ENCODE results near the gene CDH4. TPM values are rescaled to one million over a fixed set of nuclear protein-coding genes. Genes with fewer than 3 reads are reported as not detected.

CDH4 gene
- total RNA-seq, 3 donors from 2014 or later (not counting 1 experiment from before 2014, with no cell fraction given), result 0.18 TPM; not detected in 2

GRCh38 chr20:61810066-61810737 lies 558.1 kb downstream of the CDH4 start:
- intact Hi-C loops (cut with micrococcal nuclease), result no loop called here
- Histone ChIP-seq H3K4me1 (ENCODE audit: control insufficient read depth, insufficient read depth, low read length) (no peaks in the 10 kb centered on the region), H3K9me3 (ENCODE audit: control insufficient read depth, insufficient read depth, low read length) (peaks cover 5% of the 10 kb centered on the region), H3K27me3 (ENCODE audit: control insufficient read depth, insufficient read depth, low read length) (no peaks in the 10 kb centered on the region), H3K4me3 (ENCODE audit: low read length) (no peak overlapping the region), H3K27ac (ENCODE audit: low read length) (no peak overlapping the region), H3K36me3 (ENCODE audit: control insufficient read depth, insufficient read depth, low read length) (no peaks in the 10 kb centered on the region)
- no peaks in the 10 kb centered on the region for H3K36me3 Mint-ChIP-seq
- H3K27ac Mint-ChIP-seq, result no peak overlapping the region
- 88% methylated on average over 22 of the region's 22 CpGs for WGBS (ENCODE audit: insufficient coverage)
- TF ChIP-seq CTCF (IDR thresholded peaks at IDR 0.05), result no peak
- H3K9me3 Mint-ChIP-seq, result no peaks in the 10 kb centered on the region
- DNase-seq, result no peak
- no peak overlapping the region for H3K4me3 Mint-ChIP-seq
- H3K4me1 Mint-ChIP-seq, result no peaks in the 10 kb centered on the region
- no peaks in the 10 kb centered on the region for H3K27me3 Mint-ChIP-seq (ENCODE audit: low read depth in 2 of 2)
- ATAC-seq, result no peak

- H3K4me3 Mint-ChIP-seq, result no peak overlapping the region
- WGBS (ENCODE audit: insufficient coverage), result 82% methylated on average over 17 of the region's 17 CpGs
- H3K9me3 Mint-ChIP-seq, result no peaks in the 10 kb centered on the region
- no peak for TF ChIP-seq CTCF (IDR thresholded peaks at IDR 0.05)
- DNase-seq (no peak), ATAC-seq (no peak)
- H3K27ac ChIP-seq (ENCODE audit: low read length), result no peak overlapping the region
- H3K27ac Mint-ChIP-seq, result no peak overlapping the region
- no peaks in the 10 kb centered on the region for H3K36me3 ChIP-seq (ENCODE audit: control insufficient read depth, insufficient read depth, low read length)
- no peaks in the 10 kb centered on the region for H3K36me3 Mint-ChIP-seq
- no peaks in the 10 kb centered on the region for H3K4me1 Mint-ChIP-seq
- intact Hi-C loops (cut with micrococcal nuclease), result no loop called here
- H3K4me3 ChIP-seq (ENCODE audit: low read length), result no peak overlapping the region
- no peaks in the 10 kb centered on the region for H3K27me3 ChIP-seq (ENCODE audit: control insufficient read depth, insufficient read depth, low read length)
- peaks cover 5% of the 10 kb centered on the region for H3K9me3 ChIP-seq (ENCODE audit: control insufficient read depth, insufficient read depth, low read length)
- H3K27me3 Mint-ChIP-seq (ENCODE audit: low read depth in 2 of 2), result no peaks in the 10 kb centered on the region
- no peaks in the 10 kb centered on the region for H3K4me1 ChIP-seq (ENCODE audit: control insufficient read depth, insufficient read depth, low read length)
Observed at GRCh38 chr20:61810738-61811135, 558.7 kb downstream of the CDH4 start.

- Mint-ChIP-seq H3K36me3 (no peaks in the 10 kb centered on the region), H3K9me3 (no peaks in the 10 kb centered on the region), H3K27me3 (ENCODE audit: low read depth in 2 of 2) (no peaks in the 10 kb centered on the region), H3K4me1 (no peaks in the 10 kb centered on the region), H3K27ac (no peak overlapping the region), H3K4me3 (no peak overlapping the region)
- TF ChIP-seq CTCF (IDR thresholded peaks at IDR 0.05), result no peak
- Histone ChIP-seq H3K36me3 (ENCODE audit: control insufficient read depth, insufficient read depth, low read length) (no peaks in the 10 kb centered on the region), H3K9me3 (ENCODE audit: control insufficient read depth, insufficient read depth, low read length) (peaks cover 5% of the 10 kb centered on the region), H3K4me3 (ENCODE audit: low read length) (no peak overlapping the region), H3K27me3 (ENCODE audit: control insufficient read depth, insufficient read depth, low read length) (no peaks in the 10 kb centered on the region), H3K27ac (ENCODE audit: low read length) (no peak overlapping the region), H3K4me1 (ENCODE audit: control insufficient read depth, insufficient read depth, low read length) (no peaks in the 10 kb centered on the region)
- intact Hi-C loops (cut with micrococcal nuclease), result no loop called here
- no peak for ATAC-seq
- WGBS (ENCODE audit: insufficient coverage), result 83% methylated on average over 5 of the region's 5 CpGs
- no peak for DNase-seq
Observed at GRCh38 chr20:61811166-61811565, 559.1 kb downstream of the CDH4 start.
